Measurements from ENCODE around the gene OTULIN. TPM values are rescaled to one million over a fixed set of nuclear protein-coding genes. Genes with fewer than 3 reads are reported as not detected.
A peak's percentile ranks its signal among the peaks of the same experiment; 100 is the strongest.

The OTULIN gene
- total and polyA plus RNA-seq, 2 of the 13 experiments (the other 11 are each of a cell fraction or from before 2014, with no cell fraction given): 7.0 to 34.8 TPM

DNA sequence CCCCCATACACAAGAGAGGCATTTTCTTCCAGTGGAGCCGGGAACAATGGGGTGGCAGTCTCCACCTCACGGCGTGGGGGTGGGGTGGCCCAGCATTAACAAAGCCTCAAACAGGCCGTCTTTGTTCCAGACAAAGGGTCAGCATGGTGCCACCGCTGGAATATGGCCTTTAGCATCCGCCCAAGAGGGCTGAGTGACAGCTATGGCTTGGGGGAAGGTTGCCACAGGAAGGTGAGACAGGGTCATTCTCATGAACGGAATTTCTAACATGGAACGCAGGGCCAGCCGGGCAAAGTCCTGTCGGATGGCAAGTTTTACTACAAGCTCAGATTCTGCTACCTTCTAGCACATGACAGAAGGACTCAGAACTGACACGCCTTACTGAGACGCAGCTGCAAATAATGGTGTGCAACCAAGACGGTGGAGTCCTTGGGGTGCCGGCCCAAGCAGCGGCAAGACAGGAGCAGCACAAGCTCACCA lies 64.0 kb downstream of the OTULIN start (continued):
- TF ChIP-seq ZNF609 (CRISPR knock-in tag; IDR thresholded peaks at IDR 0.05; ENCODE audit: borderline replicate concordance) (peak; percentile 88), MAFF (IDR thresholded peaks at IDR 0.05; ENCODE audit: low read depth, low read length) (no peak), MNT (IDR thresholded peaks at IDR 0.05) (0 out of 2 replicates have a peak, but pooled peaks have one; percentile 7), MAFK (conservative IDR thresholded peaks at IDR 0.05 in 1 of 2, IDR thresholded peaks at IDR 0.05 in 1 of 2; ENCODE audit: low read length in 2 of 2) (no peak), AGO1 (IDR thresholded peaks at IDR 0.05; ENCODE audit: low read depth, low read length, poor library complexity, severe bottlenecking) (no peak), HNF1B (CRISPR knock-in tag; IDR thresholded peaks at IDR 0.05) (peak; percentile 90), NR1H2 (CRISPR knock-in tag; IDR thresholded peaks at IDR 0.05; ENCODE audit: borderline replicate concordance, low read depth) (no peak), ZNF510 (CRISPR knock-in tag; IDR thresholded peaks at IDR 0.05; ENCODE audit: low read depth) (0 out of 2 replicates have a peak, but pooled peaks have one; percentile 49), HCFC1 (IDR thresholded peaks at IDR 0.05; ENCODE audit: low read depth, low read length) (no peak), CREBL2 (CRISPR knock-in tag; IDR thresholded peaks at IDR 0.05; ENCODE audit: borderline replicate concordance) (no peak), HIVEP1 (CRISPR knock-in tag; IDR thresholded peaks at IDR 0.05) (peak; percentile 75; the same call in 1 of the 2 replicates)
- TF ChIP-seq, protein P1, sequence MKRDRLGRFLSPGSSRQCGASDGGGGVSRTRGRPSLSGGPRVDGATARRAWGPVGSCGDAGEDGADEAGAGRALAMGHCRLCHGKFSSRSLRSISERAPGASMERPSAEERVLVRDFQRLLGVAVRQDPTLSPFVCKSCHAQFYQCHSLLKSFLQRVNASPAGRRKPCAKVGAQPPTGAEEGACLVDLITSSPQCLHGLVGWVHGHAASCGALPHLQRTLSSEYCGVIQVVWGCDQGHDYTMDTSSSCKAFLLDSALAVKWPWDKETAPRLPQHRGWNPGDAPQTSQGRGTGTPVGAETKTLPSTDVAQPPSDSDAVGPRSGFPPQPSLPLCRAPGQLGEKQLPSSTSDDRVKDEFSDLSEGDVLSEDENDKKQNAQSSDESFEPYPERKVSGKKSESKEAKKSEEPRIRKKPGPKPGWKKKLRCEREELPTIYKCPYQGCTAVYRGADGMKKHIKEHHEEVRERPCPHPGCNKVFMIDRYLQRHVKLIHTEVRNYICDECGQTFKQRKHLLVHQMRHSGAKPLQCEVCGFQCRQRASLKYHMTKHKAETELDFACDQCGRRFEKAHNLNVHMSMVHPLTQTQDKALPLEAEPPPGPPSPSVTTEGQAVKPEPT (CRISPR knock-in tag; IDR thresholded peaks at IDR 0.05; ENCODE audit: low read depth): no peak
- TF ChIP-seq, protein P2, sequence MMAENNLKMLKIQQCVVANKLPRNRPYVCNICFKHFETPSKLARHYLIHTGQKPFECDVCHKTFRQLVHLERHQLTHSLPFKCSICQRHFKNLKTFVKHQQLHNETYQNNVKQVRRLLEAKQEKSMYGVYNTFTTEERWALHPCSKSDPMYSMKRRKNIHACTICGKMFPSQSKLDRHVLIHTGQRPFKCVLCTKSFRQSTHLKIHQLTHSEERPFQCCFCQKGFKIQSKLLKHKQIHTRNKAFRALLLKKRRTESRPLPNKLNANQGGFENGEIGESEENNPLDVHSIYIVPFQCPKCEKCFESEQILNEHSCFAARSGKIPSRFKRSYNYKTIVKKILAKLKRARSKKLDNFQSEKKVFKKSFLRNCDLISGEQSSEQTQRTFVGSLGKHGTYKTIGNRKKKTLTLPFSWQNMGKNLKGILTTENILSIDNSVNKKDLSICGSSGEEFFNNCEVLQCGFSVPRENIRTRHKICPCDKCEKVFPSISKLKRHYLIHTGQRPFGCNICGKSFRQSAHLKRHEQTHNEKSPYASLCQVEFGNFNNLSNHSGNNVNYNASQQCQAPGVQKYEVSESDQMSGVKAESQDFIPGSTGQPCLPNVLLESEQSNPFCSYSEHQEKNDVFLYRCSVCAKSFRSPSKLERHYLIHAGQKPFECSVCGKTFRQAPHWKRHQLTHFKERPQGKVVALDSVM (CRISPR knock-in tag; IDR thresholded peaks at IDR 0.05): no peak
- TF ChIP-seq, protein P3, sequence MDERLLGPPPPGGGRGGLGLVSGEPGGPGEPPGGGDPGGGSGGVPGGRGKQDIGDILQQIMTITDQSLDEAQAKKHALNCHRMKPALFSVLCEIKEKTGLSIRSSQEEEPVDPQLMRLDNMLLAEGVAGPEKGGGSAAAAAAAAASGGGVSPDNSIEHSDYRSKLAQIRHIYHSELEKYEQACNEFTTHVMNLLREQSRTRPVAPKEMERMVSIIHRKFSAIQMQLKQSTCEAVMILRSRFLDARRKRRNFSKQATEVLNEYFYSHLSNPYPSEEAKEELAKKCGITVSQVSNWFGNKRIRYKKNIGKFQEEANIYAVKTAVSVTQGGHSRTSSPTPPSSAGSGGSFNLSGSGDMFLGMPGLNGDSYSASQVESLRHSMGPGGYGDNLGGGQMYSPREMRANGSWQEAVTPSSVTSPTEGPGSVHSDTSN (CRISPR knock-in tag; IDR thresholded peaks at IDR 0.05): peak; percentile 92

Data from HepG2 (cell line).